Panc1 (cell line): Measurements from ENCODE around the gene DMBT1.

Source experiments
- POLR2AphosphoS5 ChIP-seq: IDR thresholded peaks from 2 replicates; pipeline ENCODE4 v1.6.1; 2012; ENCODE audit warnings: mild to moderate bottlenecking, low read depth, low read length, moderate library complexity
- TF ChIP-seq, protein P1 (sequence below): fragments of 450-650 bp; IDR thresholded peaks from 2 replicates; pipeline ENCODE4 v1.5.1; 2017; ENCODE audit warnings: mild to moderate bottlenecking

DNA sequence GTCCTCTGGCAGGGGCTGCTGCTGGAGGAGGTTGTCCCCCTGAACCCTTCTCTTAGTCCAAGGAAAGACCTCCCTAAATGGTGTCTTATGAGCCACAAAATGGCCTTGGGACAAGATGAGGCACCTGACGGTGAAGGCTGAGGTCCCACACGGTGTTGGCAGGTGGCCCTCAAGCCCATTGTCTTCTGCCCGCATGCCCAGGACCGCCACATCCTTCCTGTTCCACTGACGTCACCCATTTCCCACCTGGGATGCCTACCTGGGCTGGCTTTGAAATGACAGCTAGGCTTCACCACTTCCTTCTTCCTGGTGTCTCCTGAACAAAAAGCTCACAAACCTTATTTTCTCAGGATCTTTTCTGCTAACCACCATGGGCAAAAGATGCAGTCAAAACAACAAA lies 2.1 kb upstream of the DMBT1 start:
- TF ChIP-seq, protein P1, sequence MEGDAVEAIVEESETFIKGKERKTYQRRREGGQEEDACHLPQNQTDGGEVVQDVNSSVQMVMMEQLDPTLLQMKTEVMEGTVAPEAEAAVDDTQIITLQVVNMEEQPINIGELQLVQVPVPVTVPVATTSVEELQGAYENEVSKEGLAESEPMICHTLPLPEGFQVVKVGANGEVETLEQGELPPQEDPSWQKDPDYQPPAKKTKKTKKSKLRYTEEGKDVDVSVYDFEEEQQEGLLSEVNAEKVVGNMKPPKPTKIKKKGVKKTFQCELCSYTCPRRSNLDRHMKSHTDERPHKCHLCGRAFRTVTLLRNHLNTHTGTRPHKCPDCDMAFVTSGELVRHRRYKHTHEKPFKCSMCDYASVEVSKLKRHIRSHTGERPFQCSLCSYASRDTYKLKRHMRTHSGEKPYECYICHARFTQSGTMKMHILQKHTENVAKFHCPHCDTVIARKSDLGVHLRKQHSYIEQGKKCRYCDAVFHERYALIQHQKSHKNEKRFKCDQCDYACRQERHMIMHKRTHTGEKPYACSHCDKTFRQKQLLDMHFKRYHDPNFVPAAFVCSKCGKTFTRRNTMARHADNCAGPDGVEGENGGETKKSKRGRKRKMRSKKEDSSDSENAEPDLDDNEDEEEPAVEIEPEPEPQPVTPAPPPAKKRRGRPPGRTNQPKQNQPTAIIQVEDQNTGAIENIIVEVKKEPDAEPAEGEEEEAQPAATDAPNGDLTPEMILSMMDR: no peak
- no peak for TF ChIP-seq POLR2AphosphoS5
